ENCODE measurements around the gene EMID1.

Gene EMID1

GRCh38 chr22:29205594-29206371, at the start of gene EMID1:
EMID1 (plus strand) TSS chr22:29205896; CDS start chr22:29206039, 143 bp downstream.
- peak within 1 kb of the TSS; percentile 67 to 83 for H3K4me3 ChIP-seq (ENCODE audit: low read depth in 1 of 2, low read length in 2 of 2)
- H3K27me3 ChIP-seq (ENCODE audit: insufficient read depth, low read length, poor library complexity): no peaks in the 10 kb centered on the region
- H3K9me3 ChIP-seq (ENCODE audit: insufficient read depth, low read length, severe bottlenecking): no peaks in the 10 kb centered on the region
- H3K4me1 ChIP-seq (ENCODE audit: insufficient read depth, low read length): peaks cover 90% of the 10 kb centered on the region
- peak within 1 kb of the TSS; percentile 73 for H2AFZ ChIP-seq (ENCODE audit: low read depth, low read length)
- peaks cover 20% of the 10 kb centered on the region; the same call in 1 of the 2 replicates for H4K20me1 ChIP-seq (ENCODE audit: insufficient read depth, low read length)
- peaks cover 76% of the 10 kb centered on the region for H3K79me2 ChIP-seq (ENCODE audit: insufficient read depth, low read length)
- ATAC-seq (ENCODE audit: insufficient read depth, low read depth) (peak; percentile 20; the same call in 2 of the 3 replicates), DNase-seq (peak; percentile 61)
- H3K9ac ChIP-seq (ENCODE audit: low read depth, low read length): peak within 1 kb of the TSS; percentile 87
- peak within 1 kb of the TSS; percentile 100 for H3K27ac ChIP-seq (ENCODE audit: low read length)
- H3K36me3 ChIP-seq (ENCODE audit: insufficient read depth, low read length): peaks cover 32% of the 10 kb centered on the region
- peak within 1 kb of the TSS; percentile 89 for H3K4me2 ChIP-seq (ENCODE audit: insufficient read depth, low read length)
- peak; percentile 51 for TF ChIP-seq CTCF (IDR thresholded peaks at IDR 0.05; ENCODE audit: borderline replicate concordance, extremely low read depth, low read length, poor library complexity, severe bottlenecking)
- TF ChIP-seq EZH2 (IDR thresholded peaks at IDR 0.05; ENCODE audit: borderline replicate concordance, low read depth, low read length, severe bottlenecking): no peak

GRCh38 chr22:29155966-29156365, 49.7 kb upstream of the EMID1 start:
- H3K27ac ChIP-seq (ENCODE audit: low read length): no peak overlapping the region
- H3K4me3 ChIP-seq (ENCODE audit: low read depth in 1 of 2, low read length in 2 of 2): no peak overlapping the region
- no peaks in the 10 kb centered on the region for H3K79me2 ChIP-seq (ENCODE audit: insufficient read depth, low read length)
- H2AFZ ChIP-seq (ENCODE audit: low read depth, low read length): no peak overlapping the region
- TF ChIP-seq CTCF (IDR thresholded peaks at IDR 0.05; ENCODE audit: borderline replicate concordance, extremely low read depth, low read length, poor library complexity, severe bottlenecking): no peak
- TF ChIP-seq EZH2 (IDR thresholded peaks at IDR 0.05; ENCODE audit: borderline replicate concordance, low read depth, low read length, severe bottlenecking): no peak
- no peaks in the 10 kb centered on the region for H3K27me3 ChIP-seq (ENCODE audit: insufficient read depth, low read length, poor library complexity)
- ATAC-seq (ENCODE audit: insufficient read depth, low read depth) (no peak), DNase-seq (no peak)
- H3K4me2 ChIP-seq (ENCODE audit: insufficient read depth, low read length): no peak overlapping the region
- H3K4me1 ChIP-seq (ENCODE audit: insufficient read depth, low read length): peaks cover 15% of the 10 kb centered on the region
- H4K20me1 ChIP-seq (ENCODE audit: insufficient read depth, low read length): no peaks in the 10 kb centered on the region
- no peaks in the 10 kb centered on the region for H3K9me3 ChIP-seq (ENCODE audit: insufficient read depth, low read length, severe bottlenecking)
- no peak overlapping the region for H3K9ac ChIP-seq (ENCODE audit: low read depth, low read length)
- no peaks in the 10 kb centered on the region; the same call in 1 of the 2 replicates for H3K36me3 ChIP-seq (ENCODE audit: insufficient read depth, low read length)

GRCh38 chr22:29156507-29156906, 49.2 kb upstream of the EMID1 start:
- Histone ChIP-seq H3K4me2 (ENCODE audit: insufficient read depth, low read length) (no peak overlapping the region), H3K4me3 (ENCODE audit: low read depth in 1 of 2, low read length in 2 of 2) (no peak overlapping the region), H2AFZ (ENCODE audit: low read depth, low read length) (no peak overlapping the region), H3K4me1 (ENCODE audit: insufficient read depth, low read length) (peaks cover 15% of the 10 kb centered on the region), H3K79me2 (ENCODE audit: insufficient read depth, low read length) (no peaks in the 10 kb centered on the region), H3K27ac (ENCODE audit: low read length) (no peak overlapping the region), H3K36me3 (ENCODE audit: insufficient read depth, low read length) (no peaks in the 10 kb centered on the region), H3K27me3 (ENCODE audit: insufficient read depth, low read length, poor library complexity) (no peaks in the 10 kb centered on the region), H3K9me3 (ENCODE audit: insufficient read depth, low read length, severe bottlenecking) (no peaks in the 10 kb centered on the region), H3K9ac (ENCODE audit: low read depth, low read length) (no peak overlapping the region), H4K20me1 (ENCODE audit: insufficient read depth, low read length) (no peaks in the 10 kb centered on the region)
- DNase-seq: no peak
- ATAC-seq (ENCODE audit: insufficient read depth, low read depth): no peak
- TF ChIP-seq EZH2 (IDR thresholded peaks at IDR 0.05; ENCODE audit: borderline replicate concordance, low read depth, low read length, severe bottlenecking) (no peak), CTCF (IDR thresholded peaks at IDR 0.05; ENCODE audit: borderline replicate concordance, extremely low read depth, low read length, poor library complexity, severe bottlenecking) (peak; percentile 21)

Data from DND-41 (cell line).